Dermis microvascular lymphatic vessel endothelial cell (primary cell): ENCODE data around the gene DDN. TPM values are rescaled to one million over a fixed set of nuclear protein-coding genes. Genes with fewer than 3 reads are reported as not detected.

Source experiments
- DNase-seq, 2 donors: peaks; one replicate each; pipeline versions ENCODE4 v3.0.0 to v3.0.0-alpha.2; 2010; ENCODE audit warnings: low read depth in 2 of 2
- total RNA-seq: library from RNA; depleted of rRNA; stranded (reverse); fragments of >200 nt; gene quantifications from 2 replicates; pipeline ENCODE4 v1.2.1, GENCODE V29; 2014

Gene DDN
- total RNA-seq: under 0.01 and 0.13 TPM in 2 replicates

- DNase-seq: peak in 1 of 2 donors; percentile 45
Measured at GRCh38 chr12:48999371-49000131, at the start of gene DDN. Gene DDN (minus strand): TSS chr12:48999375. CDS start chr12:48999287, 88 bp downstream.

GRCh38 chr12:49048953-49049352, 49.8 kb upstream of the DDN start:
- no peak for DNase-seq

- no peak for DNase-seq
Measured at GRCh38 chr12:49046129-49046895, 47.1 kb upstream of the DDN start.

- no peak for DNase-seq
Measured at GRCh38 chr12:49044660-49045059, 45.5 kb upstream of the DDN start.

- DNase-seq: peak in 1 of 2 donors; percentile 65
Measured at GRCh38 chr12:49043856-49044258, 44.7 kb upstream of the DDN start.

GRCh38 chr12:49043241-49043640, 44.1 kb upstream of the DDN start:
- DNase-seq: no peak

GRCh38 chr12:49041881-49042484, 42.8 kb upstream of the DDN start:
- DNase-seq: no peak

GRCh38 chr12:49041036-49041880, 42.1 kb upstream of the DDN start:
- DNase-seq: no peak

GRCh38 chr12:49040364-49040855, 41.2 kb upstream of the DDN start:
- no peak for DNase-seq

GRCh38 chr12:49039421-49040363, 40.5 kb upstream of the DDN start:
- no peak for DNase-seq

- no peak for DNase-seq
Measured at GRCh38 chr12:49038291-49038955, 39.2 kb upstream of the DDN start.

- DNase-seq: no peak
Measured at GRCh38 chr12:49037947-49038237, 38.7 kb upstream of the DDN start.

- DNase-seq: no peak
Measured at GRCh38 chr12:49037111-49037946, 38.2 kb upstream of the DDN start.

- DNase-seq: no peak
Measured at GRCh38 chr12:49036029-49036428, 36.9 kb upstream of the DDN start.

GRCh38 chr12:49034286-49034622, 35.1 kb upstream of the DDN start:
- no peak for DNase-seq

- no peak for DNase-seq
Measured at GRCh38 chr12:49033611-49034285, 34.6 kb upstream of the DDN start.

- no peak for DNase-seq
Measured at GRCh38 chr12:49032679-49033447, 33.7 kb upstream of the DDN start.

- no peak for DNase-seq
Measured at GRCh38 chr12:49032276-49032675, 33.1 kb upstream of the DDN start.
